Colon (tissue), 2 donors: Measurements from ENCODE around the gene WDR75.

Source experiments
- FAIRE-seq: peaks from 2 replicates; lab custom pipeline; 2012; peaks lifted over from hg19 to GRCh38; lab: Jason Lieb, UNC
- donor health status: control.
- donor health status: control.

The WDR75 gene

GRCh38 chr2:189500456-189501160 lies 59.3 kb downstream of the WDR75 start:
- FAIRE-seq = no peak

DNA sequence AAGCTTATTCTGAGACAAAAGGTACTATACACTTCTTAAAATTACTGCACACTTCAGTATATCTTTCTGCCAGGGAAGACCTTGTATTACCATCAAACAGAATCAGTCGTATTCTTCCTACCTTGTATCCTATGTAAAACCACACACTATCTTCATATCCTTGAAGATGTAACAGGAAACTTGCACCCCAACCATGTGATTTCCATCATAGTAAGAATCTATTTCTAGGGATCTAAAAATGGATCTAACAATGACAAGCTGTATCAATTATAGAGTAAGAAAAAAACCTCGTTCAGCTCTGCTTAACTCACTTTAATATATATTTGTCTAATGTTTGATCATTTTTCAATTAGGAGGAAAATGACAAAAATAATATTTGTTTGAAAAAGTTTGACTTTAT lies 60.2 kb downstream of the WDR75 start:
- FAIRE-seq = no peak

- FAIRE-seq = no peak
These were observed 61.4 kb downstream of the WDR75 start for GRCh38 chr2:189502714-189503113.

DNA sequence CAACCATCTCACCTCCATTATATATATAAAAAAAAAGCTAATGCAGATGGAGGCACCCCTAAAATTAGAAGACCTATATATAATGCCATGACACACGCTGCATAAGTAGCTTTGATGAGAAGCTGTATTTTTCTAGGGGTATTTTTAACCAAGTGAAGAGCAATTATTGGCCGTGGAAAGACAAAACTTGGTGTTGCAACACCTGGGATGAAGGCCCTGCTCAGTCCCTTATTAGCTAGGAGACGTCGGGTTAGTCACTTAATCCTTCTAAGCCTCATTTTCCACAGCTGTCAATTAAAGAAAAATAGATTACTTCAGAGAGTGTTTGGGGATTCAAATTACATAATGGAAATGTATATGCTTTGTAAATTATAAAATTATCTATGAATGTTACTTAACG lies 63.0 kb downstream of the WDR75 start:
- FAIRE-seq = no peak

DNA sequence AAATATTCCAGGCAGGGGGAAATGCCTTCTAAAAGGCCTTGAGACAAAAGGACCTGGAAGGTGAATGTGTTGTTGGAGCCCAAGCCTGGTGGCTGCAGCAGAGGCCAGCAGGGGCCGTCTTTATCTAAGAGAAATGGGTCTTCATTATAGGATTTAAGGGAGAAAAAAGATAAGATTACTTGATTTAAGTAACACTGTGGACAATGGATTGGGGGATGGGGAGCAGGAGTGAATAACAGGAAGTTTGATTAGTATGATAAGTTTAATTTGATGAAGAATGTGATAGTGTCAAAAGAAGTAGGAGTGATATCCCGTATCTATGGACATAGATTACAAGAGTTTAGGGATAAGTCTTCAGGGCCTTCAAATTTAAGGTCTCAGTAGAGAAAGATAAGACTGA lies 64.2 kb downstream of the WDR75 start:
- no peak for FAIRE-seq

DNA sequence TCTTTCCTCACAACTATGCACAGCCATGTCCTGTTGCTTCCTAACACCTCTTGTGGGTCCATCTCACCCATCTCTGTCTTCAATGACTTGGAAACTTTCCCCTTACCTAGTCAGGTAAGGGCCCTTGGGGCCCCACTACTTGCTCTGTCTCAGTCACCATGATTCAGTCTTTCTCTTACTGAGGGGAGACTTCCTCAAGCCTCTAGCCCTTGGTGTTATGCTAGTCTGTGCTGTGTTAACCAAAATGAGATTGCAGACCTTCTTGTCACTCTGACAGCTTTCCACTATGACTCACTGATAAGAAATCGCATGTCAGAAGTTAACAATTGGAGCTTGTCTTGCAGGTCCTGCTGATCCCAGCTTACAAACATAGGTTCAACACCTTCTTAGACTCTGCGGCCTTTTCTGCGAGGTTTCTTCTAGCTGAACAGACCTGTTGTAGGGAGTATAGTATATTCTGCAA lies 65.3 kb downstream of the WDR75 start:
- FAIRE-seq = no peak

DNA sequence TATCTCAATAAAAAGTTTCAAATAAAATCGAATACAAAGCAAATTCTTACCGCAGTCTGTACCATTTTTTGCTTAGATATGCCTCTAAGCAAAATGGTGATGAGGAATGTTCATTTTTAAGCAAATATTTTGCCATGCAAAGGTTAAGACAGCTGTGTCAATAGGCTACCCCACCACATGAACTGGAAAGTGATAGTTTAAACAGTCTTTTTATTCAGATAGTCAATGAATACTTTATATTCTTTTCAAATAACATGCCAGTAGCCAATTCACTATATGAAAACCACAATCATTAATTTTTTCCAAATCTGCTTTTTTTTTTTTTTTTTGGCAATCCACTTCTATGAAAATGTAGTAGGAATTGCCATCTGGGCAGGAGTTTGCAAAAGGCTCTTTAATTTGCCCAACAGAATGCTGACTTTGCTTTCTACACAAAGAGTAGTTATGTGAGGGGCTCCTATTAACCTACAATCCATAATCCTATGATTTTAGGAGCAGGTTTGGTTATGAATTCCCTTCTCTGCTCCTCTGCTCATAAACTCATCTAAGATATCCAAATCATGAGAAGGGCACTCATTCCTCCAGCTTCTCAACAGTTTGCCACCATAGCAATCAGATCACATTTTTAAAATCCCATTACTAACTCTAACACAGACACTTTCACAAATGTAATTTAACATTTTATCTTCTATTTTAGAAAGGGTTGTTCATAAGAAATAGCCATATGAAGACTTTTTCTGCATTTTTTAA lies 70.1 kb downstream of the WDR75 start:
- no peak for FAIRE-seq

DNA sequence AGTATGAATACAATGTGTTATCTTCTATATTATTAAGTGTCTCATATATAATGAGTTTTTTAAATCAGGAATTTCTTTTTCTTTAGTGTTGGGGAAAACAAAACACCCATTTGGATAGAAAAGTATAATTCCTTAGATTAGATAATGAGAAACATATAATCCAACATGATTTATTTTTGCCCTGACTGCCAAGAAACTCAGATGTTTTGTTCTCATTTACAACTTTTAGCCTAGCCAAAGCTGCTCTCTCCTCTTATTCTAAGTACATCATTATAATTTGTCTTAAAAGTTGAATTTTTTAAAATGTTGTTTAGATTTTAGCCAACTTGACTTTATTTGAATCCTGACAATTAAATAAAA lies 70.7 kb downstream of the WDR75 start:
- peak; percentile 66 for FAIRE-seq

GRCh38 chr2:189512879-189513278 lies 71.6 kb downstream of the WDR75 start:
- no peak for FAIRE-seq

DNA sequence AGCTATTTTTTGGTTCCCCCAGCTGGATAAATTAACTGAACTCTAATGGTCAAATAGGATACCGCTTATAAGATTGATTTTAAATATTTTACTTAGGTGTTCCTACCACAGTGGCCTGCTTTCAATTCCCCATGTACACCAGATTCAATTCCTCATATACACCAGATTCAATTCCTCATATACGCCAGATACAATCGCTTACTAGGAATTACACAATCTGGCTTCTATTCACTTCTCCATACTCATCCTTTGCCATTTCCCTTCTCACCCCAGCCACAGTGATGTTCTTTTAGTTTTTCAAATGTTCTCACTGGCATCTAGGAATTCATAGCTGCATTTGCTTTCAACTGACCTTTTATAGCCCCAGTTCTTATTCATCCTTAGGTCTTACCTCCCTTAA lies 72.8 kb downstream of the WDR75 start:
- FAIRE-seq = no peak

DNA sequence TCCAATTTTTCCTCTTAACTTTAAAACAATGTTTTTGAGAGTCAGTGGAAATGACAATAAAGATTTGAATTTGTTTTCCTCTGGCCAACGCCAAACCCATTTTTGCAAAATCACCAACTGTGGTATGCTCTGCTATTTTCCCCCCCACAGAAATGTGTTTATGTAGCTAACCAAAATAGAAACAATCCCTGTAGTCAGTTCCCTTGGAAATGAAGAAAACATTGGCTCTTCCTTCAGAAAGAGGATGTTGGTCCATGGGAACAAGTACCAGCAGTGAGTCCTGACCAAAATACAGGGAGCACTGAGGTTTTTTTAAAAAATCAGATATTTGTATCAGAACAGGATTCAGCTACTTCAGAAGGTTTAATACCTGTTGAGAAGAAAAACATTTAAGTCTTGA lies 74.0 kb downstream of the WDR75 start:
- no peak for FAIRE-seq

- no peak for FAIRE-seq
These were observed 75.3 kb downstream of the WDR75 start for GRCh38 chr2:189516546-189516945.

DNA sequence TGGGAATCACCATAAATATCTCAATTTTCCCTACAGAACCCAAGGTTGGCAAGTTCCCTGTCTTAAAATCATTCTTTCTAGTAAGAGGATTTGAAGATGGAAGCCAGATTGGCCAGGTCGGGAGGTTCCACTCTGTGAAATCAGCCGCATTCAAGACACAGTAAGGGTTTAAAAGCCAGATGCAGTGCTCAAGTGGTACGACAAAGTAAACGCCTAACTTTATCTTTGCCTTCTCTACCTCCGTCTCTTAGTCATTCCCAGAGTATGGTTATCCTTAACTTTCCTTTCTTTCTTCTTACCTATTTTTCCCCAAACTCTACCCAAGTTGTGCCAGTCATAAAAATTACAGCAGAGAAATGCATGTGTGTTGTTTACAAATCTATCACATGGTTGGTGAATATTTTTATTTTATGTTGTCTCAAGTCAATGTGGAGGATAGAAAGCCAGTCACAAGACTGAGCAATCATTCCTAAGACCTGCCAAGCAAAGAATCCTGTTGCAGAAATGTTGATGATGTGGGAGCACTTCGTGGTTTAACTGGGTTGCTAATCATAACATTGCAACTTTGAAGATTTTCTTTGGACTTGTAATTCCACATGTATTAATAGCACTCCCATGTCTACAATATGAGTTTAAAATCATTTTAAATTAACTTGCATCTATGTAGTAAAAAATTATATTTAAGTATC lies 76.7 kb downstream of the WDR75 start:
- FAIRE-seq = no peak

DNA sequence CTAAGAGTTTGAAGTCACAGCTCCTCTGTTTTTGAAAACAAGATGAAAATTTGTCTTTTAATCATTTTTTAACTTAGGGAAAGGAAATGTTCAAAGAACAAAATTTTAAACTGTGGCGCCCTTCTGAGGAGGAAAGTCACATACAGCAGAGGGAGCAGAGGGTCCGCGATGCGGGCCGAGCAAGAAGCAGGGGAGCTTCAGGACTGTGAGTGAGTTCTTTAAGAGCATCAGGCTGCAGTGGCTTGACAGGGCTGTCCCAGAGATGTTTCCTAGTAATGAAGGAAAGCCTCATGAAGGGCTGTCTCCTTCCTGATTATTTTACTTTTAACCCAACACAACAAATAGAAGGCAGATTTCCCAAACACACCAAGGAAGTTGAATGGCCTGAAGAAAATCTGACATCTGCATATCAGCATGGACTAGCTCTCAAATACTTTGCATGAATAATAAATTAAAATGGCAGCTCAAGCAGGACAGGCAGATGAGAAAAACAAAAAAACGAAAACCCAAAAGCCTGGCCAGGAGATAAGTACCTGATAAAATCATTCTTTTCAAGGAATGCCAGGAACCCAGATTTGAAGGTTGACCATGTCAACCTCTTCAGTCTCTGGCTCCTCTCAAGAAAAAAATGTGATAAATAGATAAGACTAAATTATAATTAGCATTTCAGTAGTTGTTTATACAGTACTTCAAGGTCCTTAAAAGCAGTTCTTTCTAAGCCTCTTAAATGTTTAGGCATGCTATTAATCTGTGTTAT lies 78.5 kb downstream of the WDR75 start:
- FAIRE-seq = no peak

DNA sequence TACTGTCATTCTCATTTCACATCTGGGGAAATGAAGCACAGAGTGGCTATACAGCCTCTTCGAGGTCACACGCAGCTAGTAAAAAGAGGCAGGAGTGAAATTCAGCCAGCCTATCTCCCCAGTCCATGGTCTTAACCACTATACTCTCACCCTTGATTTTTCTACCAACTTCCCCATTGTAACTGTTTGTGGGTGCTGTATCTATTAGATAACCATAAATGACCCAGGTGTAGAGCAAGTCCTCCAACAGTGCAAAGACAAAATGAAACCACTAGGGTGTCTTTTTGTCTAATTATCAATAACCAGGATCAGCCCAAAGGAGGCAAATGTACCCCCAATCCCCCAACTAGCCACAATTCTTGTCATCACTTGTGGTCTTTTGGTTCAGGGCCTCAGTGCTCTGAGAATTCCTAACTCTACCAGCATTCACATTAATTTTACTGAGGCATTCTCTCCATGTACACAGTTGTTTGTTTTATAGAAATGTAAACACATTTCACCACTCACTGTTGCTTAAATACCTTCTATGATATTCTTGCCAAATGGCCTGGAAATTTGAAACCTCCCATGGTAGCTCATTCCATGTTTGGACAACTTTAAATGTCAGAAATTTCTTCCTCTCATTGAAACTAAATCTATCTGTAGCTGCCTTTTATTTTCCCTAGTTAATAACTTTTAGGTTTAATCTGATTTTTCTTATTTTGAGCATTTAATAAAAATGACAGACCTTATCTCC lies 80.6 kb downstream of the WDR75 start:
- FAIRE-seq = no peak

GRCh38 chr2:189522435-189523151 lies 81.3 kb downstream of the WDR75 start:
- peak; percentile 84 for FAIRE-seq

- no peak for FAIRE-seq
These were observed 83.5 kb downstream of the WDR75 start for GRCh38 chr2:189524746-189525145.
